ENCODE measurements around the gene CAPN10.

CAPN10 gene

GRCh38 chr2:240590681-240591111 lies 4.2 kb downstream of the CAPN10 start:
- in situ Hi-C loops (cut with HindIII; ENCODE audit: low pct_ligation_motif_present, low sequenced_read_pairs), result no loop called here
- Histone ChIP-seq H3K27ac (no peak overlapping the region), H3K27me3 (replicated peaks) (no peaks in the 10 kb centered on the region), H3K36me3 (replicated peaks) (peaks cover 2% of the 10 kb centered on the region), H3K4me3 (ENCODE audit: low read depth, low read length) (no peak overlapping the region)
- DNase-seq, result no peak
- no peak for TF ChIP-seq CTCF (IDR thresholded peaks at IDR 0.05; ENCODE audit: low read depth, low read length, missing control alignments)

- H3K27ac ChIP-seq, result no peak overlapping the region
- DNase-seq, result no peak
- H3K36me3 ChIP-seq (replicated peaks), result peaks cover 8% of the 10 kb centered on the region
- H3K27me3 ChIP-seq (replicated peaks), result no peaks in the 10 kb centered on the region
- H3K4me3 ChIP-seq (ENCODE audit: low read depth, low read length), result no peak overlapping the region
- in situ Hi-C loops (cut with HindIII; ENCODE audit: low pct_ligation_motif_present, low sequenced_read_pairs), result no loop called here
- TF ChIP-seq CTCF (IDR thresholded peaks at IDR 0.05; ENCODE audit: low read depth, low read length, missing control alignments), result no peak
These were observed 4.7 kb downstream of the CAPN10 start for GRCh38 chr2:240591226-240591625.

GRCh38 chr2:240591784-240592183 lies 5.2 kb downstream of the CAPN10 start:
- TF ChIP-seq CTCF (IDR thresholded peaks at IDR 0.05; ENCODE audit: low read depth, low read length, missing control alignments), result no peak
- H3K27ac ChIP-seq, result no peak overlapping the region
- DNase-seq, result no peak
- H3K36me3 ChIP-seq (replicated peaks), result peaks cover 10% of the 10 kb centered on the region
- in situ Hi-C loops (cut with HindIII; ENCODE audit: low pct_ligation_motif_present, low sequenced_read_pairs), result no loop called here
- H3K27me3 ChIP-seq (replicated peaks), result no peaks in the 10 kb centered on the region
- H3K4me3 ChIP-seq (ENCODE audit: low read depth, low read length), result no peak overlapping the region

- H3K36me3 ChIP-seq (replicated peaks), result peaks cover 12% of the 10 kb centered on the region
- no peak for DNase-seq
- H3K27ac ChIP-seq, result no peak overlapping the region
- in situ Hi-C loops (cut with HindIII; ENCODE audit: low pct_ligation_motif_present, low sequenced_read_pairs), result no loop called here
- TF ChIP-seq CTCF (IDR thresholded peaks at IDR 0.05; ENCODE audit: low read depth, low read length, missing control alignments), result no peak
- no peaks in the 10 kb centered on the region for H3K27me3 ChIP-seq (replicated peaks)
- H3K4me3 ChIP-seq (ENCODE audit: low read depth, low read length), result no peak overlapping the region
These were observed 6.6 kb downstream of the CAPN10 start for GRCh38 chr2:240593026-240593702.

GRCh38 chr2:240593703-240594451 lies 7.3 kb downstream of the CAPN10 start:
- peaks cover 12% of the 10 kb centered on the region for H3K36me3 ChIP-seq (replicated peaks)
- in situ Hi-C loops (cut with HindIII; ENCODE audit: low pct_ligation_motif_present, low sequenced_read_pairs), result no loop called here
- DNase-seq, result no peak
- H3K4me3 ChIP-seq (ENCODE audit: low read depth, low read length), result no peak overlapping the region
- no peak for TF ChIP-seq CTCF (IDR thresholded peaks at IDR 0.05; ENCODE audit: low read depth, low read length, missing control alignments)
- no peaks in the 10 kb centered on the region for H3K27me3 ChIP-seq (replicated peaks)
- no peak overlapping the region for H3K27ac ChIP-seq
